HG02610 (cell line): Measurements from ENCODE around the gene CELSR1.
A peak's percentile ranks its signal among the peaks of the same experiment; 100 is the strongest.

Source experiments
- ATAC-seq: cut with Tn5 transposase; IDR thresholded peaks from one replicate; pipeline ENCODE4 v1.9.1; 2021; ENCODE audit warnings: mild to moderate bottlenecking, moderate library complexity; ENCODE audit not compliant: unreplicated experiment

Gene CELSR1

GRCh38 chr22:46551996-46552395, 14.6 kb upstream of the CELSR1 start:
- ATAC-seq = no peak

GRCh38 chr22:46551321-46551720, 13.9 kb upstream of the CELSR1 start:
- ATAC-seq = no peak

- ATAC-seq = no peak
These were observed 12.7 kb upstream of the CELSR1 start for GRCh38 chr22:46549971-46550641.

DNA sequence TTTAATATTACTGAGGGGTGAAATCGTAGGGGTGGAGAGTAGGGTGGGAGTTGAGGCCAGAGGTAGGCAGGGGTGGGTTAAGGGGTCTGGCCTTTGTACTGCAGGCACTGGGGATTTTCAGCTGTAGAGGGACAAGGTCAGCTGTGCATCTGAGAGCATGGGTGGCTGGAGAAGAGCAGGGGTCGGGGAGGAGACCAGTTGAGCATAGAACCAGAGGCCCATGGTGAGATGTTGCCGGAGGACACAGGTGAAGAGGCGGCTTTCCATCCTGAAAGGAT, 12.1 kb upstream of the CELSR1 start:
- ATAC-seq = no peak

GRCh38 chr22:46547883-46548244, 10.4 kb upstream of the CELSR1 start:
- no peak for ATAC-seq

- ATAC-seq = no peak
These were observed 9.9 kb upstream of the CELSR1 start for GRCh38 chr22:46547179-46547882.

DNA sequence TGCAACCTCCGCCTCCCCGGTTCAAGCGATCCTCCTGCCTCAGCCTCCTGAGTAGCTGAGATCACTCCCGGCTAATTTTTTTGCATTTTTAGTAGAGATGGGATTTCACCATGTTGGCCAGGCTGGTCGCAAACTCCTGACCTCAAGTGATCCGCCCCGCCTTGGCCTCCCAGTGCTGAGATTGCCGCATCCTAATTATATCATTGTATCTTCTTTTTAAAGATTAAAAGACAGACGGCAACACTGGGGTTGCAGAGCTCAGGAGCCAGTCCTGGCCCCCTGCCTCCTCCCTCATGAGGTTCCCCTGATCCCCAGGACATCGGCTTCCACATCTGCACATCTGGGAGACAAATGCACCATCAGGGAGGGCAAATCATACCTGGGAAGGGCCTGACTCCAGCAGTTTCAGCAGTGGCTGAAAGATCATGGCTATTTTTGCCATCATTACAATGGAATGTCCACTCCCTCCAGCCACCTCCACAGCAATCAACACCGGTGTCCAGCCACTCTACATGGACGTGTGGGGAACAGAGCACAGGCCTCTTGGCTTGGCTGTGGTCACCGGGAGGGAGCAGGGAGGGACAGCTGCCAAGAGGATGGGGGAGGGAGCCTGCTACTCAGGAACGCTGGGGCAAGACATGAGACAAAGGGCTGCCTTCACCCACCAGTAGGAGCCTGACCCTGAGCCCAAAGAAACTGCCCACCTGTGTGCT, 9.2 kb upstream of the CELSR1 start:
- ATAC-seq = no peak

GRCh38 chr22:46545086-46545792, 7.8 kb upstream of the CELSR1 start:
- ATAC-seq = no peak

DNA sequence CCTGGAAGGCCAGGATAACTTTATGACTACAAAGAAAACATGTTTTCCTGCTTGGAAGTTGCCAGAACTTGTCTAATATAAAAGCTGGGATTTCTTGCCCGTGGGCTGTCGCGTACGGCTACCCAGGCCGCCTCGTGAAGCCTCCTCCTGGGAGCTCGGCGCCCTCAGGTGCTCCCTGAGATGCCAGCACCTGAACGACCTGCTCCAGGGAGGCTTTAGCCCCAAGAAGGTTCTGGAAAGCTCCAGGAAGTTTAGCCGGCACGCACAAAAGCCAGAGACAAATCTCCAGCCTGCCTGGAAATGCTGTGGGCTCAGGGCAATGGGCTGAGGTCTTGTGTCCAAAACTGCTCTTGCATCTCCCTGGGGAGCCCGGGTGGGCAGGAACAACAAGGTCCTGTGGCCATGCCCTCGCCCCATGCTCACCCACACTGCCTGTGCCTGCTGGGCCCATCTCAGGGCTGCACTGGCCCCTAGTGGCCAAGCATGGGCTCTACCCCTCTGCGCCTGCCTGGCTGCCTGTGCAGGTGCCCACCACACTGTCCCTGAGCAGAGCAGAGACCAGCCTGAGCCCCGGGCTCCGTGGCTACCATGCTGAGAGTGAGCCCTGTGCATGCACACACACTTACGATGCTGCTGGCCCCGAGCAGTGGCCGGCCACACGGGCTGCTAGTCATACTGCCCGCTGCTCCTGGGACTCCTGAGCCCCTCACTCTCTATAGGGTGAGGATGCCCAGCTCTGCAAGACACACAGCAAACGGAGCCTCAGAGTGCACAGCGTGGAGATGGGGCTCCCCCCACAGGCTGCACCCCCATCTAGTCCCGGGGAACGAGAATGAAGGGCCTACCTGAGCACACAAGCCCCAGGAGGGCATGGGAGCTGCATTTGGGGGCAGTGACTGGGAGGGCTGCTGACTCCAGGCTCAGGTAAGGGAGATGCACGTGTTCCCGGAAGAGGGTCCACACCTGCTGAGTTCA, 4.9 kb upstream of the CELSR1 start:
- ATAC-seq = peak; percentile 71

GRCh38 chr22:46541536-46541935, 4.1 kb upstream of the CELSR1 start:
- no peak for ATAC-seq

DNA sequence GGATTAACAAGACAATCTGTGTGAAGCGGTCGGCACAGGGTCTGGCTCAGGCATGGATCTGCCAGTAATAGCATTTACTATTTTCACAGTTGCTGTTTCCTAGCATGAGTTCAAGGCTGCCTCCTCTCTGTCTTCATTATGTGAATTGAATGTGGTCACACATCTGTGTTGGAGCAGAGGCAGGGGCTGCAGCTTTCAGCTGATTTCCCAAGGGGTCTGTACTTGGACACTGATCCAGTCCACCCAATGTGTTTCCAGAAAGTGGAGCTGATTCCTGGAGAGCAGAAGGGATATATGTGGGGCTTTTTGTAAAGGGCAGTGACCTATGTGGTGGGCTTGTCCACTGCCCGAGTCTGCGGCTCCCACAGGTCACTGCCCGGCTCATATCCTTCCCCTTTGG, 3.5 kb upstream of the CELSR1 start:
- ATAC-seq = no peak

- no peak for ATAC-seq
These were observed 1.7 kb upstream of the CELSR1 start for GRCh38 chr22:46539169-46539568.

GRCh38 chr22:46538814-46539160, 1.4 kb upstream of the CELSR1 start:
- no peak for ATAC-seq

GRCh38 chr22:46537946-46538813, 760 bp upstream of the CELSR1 start:
- no peak for ATAC-seq

GRCh38 chr22:46536537-46537224, 739 bp downstream of the CELSR1 start:
- ATAC-seq = no peak

GRCh38 chr22:46535876-46536536, 1.4 kb downstream of the CELSR1 start:
- ATAC-seq = no peak

DNA sequence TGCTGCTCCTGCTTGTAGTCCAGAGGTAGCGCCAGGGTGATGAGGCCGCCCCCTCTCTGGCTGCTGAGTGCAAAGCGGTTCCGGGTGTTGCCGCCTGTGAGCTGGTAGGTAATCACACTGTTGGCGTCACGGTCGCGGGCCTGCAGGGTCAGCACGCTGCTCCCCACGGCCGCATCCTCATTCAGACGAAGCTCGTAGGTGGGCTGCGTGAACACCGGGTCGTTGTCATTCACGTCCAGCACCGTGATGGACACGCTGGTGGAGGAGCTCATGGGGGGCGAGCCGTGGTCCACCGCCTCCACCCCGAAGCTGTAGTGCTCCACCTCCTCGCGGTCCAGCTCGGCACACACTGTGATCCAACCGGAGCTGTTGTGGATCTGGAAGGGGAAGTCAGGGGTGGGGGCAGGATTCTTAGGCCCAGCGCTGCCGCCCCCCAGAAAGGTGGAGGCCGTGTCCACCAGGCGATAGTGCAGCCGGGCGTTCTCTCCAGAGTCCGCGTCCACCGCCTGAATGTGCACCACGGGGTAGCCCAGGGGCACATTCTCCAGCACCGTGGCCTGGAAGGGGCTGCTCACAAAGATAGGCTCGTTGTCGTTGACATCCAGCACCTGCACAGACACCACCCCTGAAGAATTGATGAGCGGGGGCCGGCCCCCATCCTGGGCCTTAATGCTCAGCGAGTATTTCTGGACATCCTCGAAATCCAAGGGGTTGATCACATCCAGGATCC, 2.4 kb downstream of the CELSR1 start:
- ATAC-seq = no peak

- no peak for ATAC-seq
These were observed 3.1 kb downstream of the CELSR1 start for GRCh38 chr22:46534177-46534776.
